ENCODE results near the gene PLCB4. TPM values are rescaled to one million over a fixed set of nuclear protein-coding genes. Genes with fewer than 3 reads are reported as not detected.

Gene PLCB4
- total RNA-seq, 1 experiment from 2014 or later, result 10.1 TPM

GRCh38 chr20:9480066-9480465 lies 411.2 kb downstream of the PLCB4 start:
- H3K9ac ChIP-seq (ENCODE audit: extremely low read depth, insufficient read length, low read length), result no peak overlapping the region
- no peak overlapping the region for H3K18ac ChIP-seq (ENCODE audit: insufficient read length, low read depth, low read length)
- H4K20me1 ChIP-seq (ENCODE audit: control insufficient read depth, insufficient read depth, insufficient read length), result no peaks in the 10 kb centered on the region
- no peak overlapping the region for H3T11ph ChIP-seq (ENCODE audit: low read length)
- no peak overlapping the region for H2AFZ ChIP-seq (ENCODE audit: low read length)
- no peak overlapping the region for H3K23ac ChIP-seq (ENCODE audit: insufficient read length, low read depth, low read length)
- no peak overlapping the region for H3K4me2 ChIP-seq (ENCODE audit: insufficient read depth, insufficient read length, low read length)
- no peak overlapping the region for H3K14ac ChIP-seq (ENCODE audit: insufficient read depth, low read length)
- no peak overlapping the region for H4K8ac ChIP-seq (replicated peaks; ENCODE audit: insufficient read length, low read depth, low read length)
- no peak for DNase-seq
- H3K4ac ChIP-seq (ENCODE audit: low read depth, low read length), result no peak overlapping the region
- H2BK20ac ChIP-seq (ENCODE audit: low read depth, low read length, poor library complexity, severe bottlenecking), result no peak overlapping the region
- no peaks in the 10 kb centered on the region for H3K79me2 ChIP-seq (ENCODE audit: insufficient read depth, low read length)
- no peak overlapping the region for H4K5ac ChIP-seq (ENCODE audit: insufficient read length, low read depth, low read length)
- Mint-ChIP-seq H3K27me3 (ENCODE audit: low read depth) (no peaks in the 10 kb centered on the region; the same call in 1 of the 2 replicates), H3K27ac (no peak overlapping the region), H3K36me3 (ENCODE audit: insufficient read depth in 1 of 3, low read depth in 3 of 3) (no peaks in the 10 kb centered on the region), H3K9me3 (no peaks in the 10 kb centered on the region), H3K4me3 (no peak overlapping the region), H3K4me1 (no peaks in the 10 kb centered on the region)
- no peak overlapping the region for H2BK5ac ChIP-seq (ENCODE audit: insufficient read length, low read length)
- no peak overlapping the region for H4K91ac ChIP-seq (ENCODE audit: insufficient read length, low read depth, low read length)
- no peak overlapping the region for H2BK120ac ChIP-seq (ENCODE audit: low read depth, low read length, poor library complexity, severe bottlenecking)
- no peak overlapping the region for H2BK12ac ChIP-seq (ENCODE audit: insufficient read length, low read depth, low read length)
- H3K79me1 ChIP-seq (ENCODE audit: insufficient read depth, low read depth, low read length, poor library complexity, severe bottlenecking), result no peaks in the 10 kb centered on the region
- no peaks in the 10 kb centered on the region for H3K4me1 ChIP-seq (ENCODE audit: insufficient read depth, low read length)
- H3K9me3 ChIP-seq (ENCODE audit: control insufficient read depth, low read depth, low read length), result no peaks in the 10 kb centered on the region
- H3K27ac ChIP-seq (ENCODE audit: insufficient read length, low read depth, low read length), result no peak overlapping the region
- TF ChIP-seq CTCF (conservative IDR thresholded peaks at IDR 0.05), result no peak
- WGBS (ENCODE audit: extremely low coverage, insufficient read length, low lambda C conversion rate), result no CpG with 5 or more reads among the region's 4 CpGs
- no peaks in the 10 kb centered on the region for H3K27me3 ChIP-seq (ENCODE audit: insufficient read depth, low read length)
- no peak overlapping the region for H3K56ac ChIP-seq (ENCODE audit: insufficient read length, low read depth, low read length)
- no peak overlapping the region for H2AK5ac ChIP-seq (ENCODE audit: insufficient read length, low read length)
- no peaks in the 10 kb centered on the region for H3K23me2 ChIP-seq (ENCODE audit: insufficient read length, low read depth, low read length, poor library complexity, severe bottlenecking)
- no peak overlapping the region for H2BK15ac ChIP-seq (ENCODE audit: low read depth, low read length)
